Kidney (tissue), 14 donors: ENCODE results near the gene TAX1BP1. TPM values are rescaled to one million over a fixed set of nuclear protein-coding genes. Genes with fewer than 3 reads are reported as not detected.

ENCODE experiments used
- DNase-seq, 5 donors: peaks; one replicate each; pipeline ENCODE4 v3.0.0-alpha.2; 2013 to 2020
- FAIRE-seq: peaks from 2 replicates; lab custom pipeline; 2012; peaks lifted over from hg19 to GRCh38; lab: Jason Lieb, UNC
- H3K27ac ChIP-seq, 2 donors: one replicate each; pipeline ENCODE4 v1.7.0; 2013; ENCODE audit warnings: low read depth in 2 of 2, low read length in 2 of 2, inconsistent platforms in 1 of 2
- H3K27me3 ChIP-seq: one replicate; pipeline ENCODE4 v1.7.1; 2013; ENCODE audit warnings: low read length, inconsistent platforms; ENCODE audit not compliant: control insufficient read depth, insufficient read depth
- H3K36me3 ChIP-seq, 3 donors: one replicate each; pipeline versions ENCODE4 v1.7.0 to v1.7.1; 2013; ENCODE audit warnings: low read length in 3 of 3, control low read depth in 1 of 3, inconsistent platforms in 1 of 3; ENCODE audit not compliant: insufficient read depth in 3 of 3, control insufficient read depth in 2 of 3
- H3K4me1 ChIP-seq, 3 donors: one replicate each; pipeline versions ENCODE4 v1.7.0 to v1.7.1; 2013; ENCODE audit warnings: low read length in 3 of 3, inconsistent platforms in 1 of 3, low read depth in 1 of 3; ENCODE audit not compliant: control insufficient read depth in 2 of 3, insufficient read depth in 2 of 3
- H3K4me3 ChIP-seq, 3 donors: one replicate each; pipeline versions ENCODE4 v1.7.0 to v1.8.1; 2013; ENCODE audit warnings: low read length in 3 of 3, control low read depth in 1 of 3, inconsistent platforms in 1 of 3
- H3K9ac ChIP-seq, 3 donors: one replicate each; pipeline versions ENCODE4 v1.7.0 to v1.7.1; 2013; ENCODE audit warnings: low read length in 3 of 3, control low read depth in 1 of 3, inconsistent platforms in 1 of 3
- H3K9me3 ChIP-seq, 3 donors: one replicate each; pipeline versions ENCODE4 v1.7.0 to v1.7.1; 2013; ENCODE audit warnings: low read length in 3 of 3, control low read depth in 1 of 3, inconsistent platforms in 1 of 3; ENCODE audit not compliant: control insufficient read depth in 2 of 3, insufficient read depth in 1 of 3
- intact Hi-C: fragments of 100-400 bp; cut with DNase I; formaldehyde crosslinking; loops from one replicate; pipeline ENCODE4 v1.11.1; 2022
- polyA plus RNA-seq: library from polyadenylated mRNA; stranded (reverse); fragments of 350-450 nt; fragmentation: Illumina TruSeq; extraction: RNeasy Lipid Tissue Mini Kit (QIAGEN cat#74804); gene quantifications from one replicate; pipeline ENCODE4 v1.2.3, GENCODE V29; 2014; ENCODE audit warnings: low read depth, low replicate concordance; ENCODE audit not compliant: insufficient read depth
- total RNA-seq: library from RNA; stranded (reverse); fragmentation: NEBNext Ultra II Directional; extraction: Animal tissue kit (Norgen Biotek cat#: 25700); gene quantifications from one replicate; pipeline ENCODE4 v1.2.1, GENCODE V29; 2021
- TF ChIP-seq, protein P1 (sequence below): IDR thresholded peaks from 3 replicates; pipeline ENCODE4 v1.5.1; 2012; ENCODE audit warnings: mild to moderate bottlenecking, moderate library complexity, borderline replicate concordance; ENCODE audit not compliant: insufficient read depth; ENCODE audit errors: extremely low read depth
- donor health status: control.
- donor health status: control.
- donor health status: control.
- donor health status: control.
- donor health status: control.
- donor health status: DM: yes; HTN: yes; CAD: no.
- donor health status: Normal renal cell carcinoma (clear cell type).

The TAX1BP1 gene
- total and polyA plus RNA-seq, 2 donors from 2014 or later = 88.4 to 113 TPM

DNA sequence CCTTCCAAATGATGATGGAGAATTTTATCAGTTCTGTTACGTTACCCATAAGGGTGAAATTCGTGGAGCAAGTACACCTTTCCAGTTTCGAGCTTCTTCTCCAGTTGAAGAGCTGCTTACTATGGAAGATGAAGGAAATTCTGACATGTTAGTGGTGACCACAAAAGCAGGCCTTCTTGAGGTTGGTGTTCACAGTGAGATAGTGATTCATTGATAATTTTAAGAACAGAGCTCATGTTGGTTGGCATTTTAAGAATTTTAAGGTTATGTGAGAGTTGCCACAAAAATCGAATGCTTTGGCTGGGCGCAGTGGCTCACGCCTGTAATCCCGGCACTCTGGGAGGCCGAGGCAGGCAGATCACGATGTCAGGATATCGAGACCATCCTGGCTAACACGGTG, 25.9 kb downstream of the TAX1BP1 start:
- TF ChIP-seq, protein P1, sequence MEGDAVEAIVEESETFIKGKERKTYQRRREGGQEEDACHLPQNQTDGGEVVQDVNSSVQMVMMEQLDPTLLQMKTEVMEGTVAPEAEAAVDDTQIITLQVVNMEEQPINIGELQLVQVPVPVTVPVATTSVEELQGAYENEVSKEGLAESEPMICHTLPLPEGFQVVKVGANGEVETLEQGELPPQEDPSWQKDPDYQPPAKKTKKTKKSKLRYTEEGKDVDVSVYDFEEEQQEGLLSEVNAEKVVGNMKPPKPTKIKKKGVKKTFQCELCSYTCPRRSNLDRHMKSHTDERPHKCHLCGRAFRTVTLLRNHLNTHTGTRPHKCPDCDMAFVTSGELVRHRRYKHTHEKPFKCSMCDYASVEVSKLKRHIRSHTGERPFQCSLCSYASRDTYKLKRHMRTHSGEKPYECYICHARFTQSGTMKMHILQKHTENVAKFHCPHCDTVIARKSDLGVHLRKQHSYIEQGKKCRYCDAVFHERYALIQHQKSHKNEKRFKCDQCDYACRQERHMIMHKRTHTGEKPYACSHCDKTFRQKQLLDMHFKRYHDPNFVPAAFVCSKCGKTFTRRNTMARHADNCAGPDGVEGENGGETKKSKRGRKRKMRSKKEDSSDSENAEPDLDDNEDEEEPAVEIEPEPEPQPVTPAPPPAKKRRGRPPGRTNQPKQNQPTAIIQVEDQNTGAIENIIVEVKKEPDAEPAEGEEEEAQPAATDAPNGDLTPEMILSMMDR = no peak
- no peak for DNase-seq
- no peak overlapping the region for H3K27ac ChIP-seq
- H3K9me3 ChIP-seq = no peaks in the 10 kb centered on the region
- peaks cover 0 to 13% (median 6%) of the 10 kb centered on the region in 3 donors for H3K36me3 ChIP-seq
- no peak overlapping the region for H3K4me3 ChIP-seq
- H3K4me1 ChIP-seq = no peaks in the 10 kb centered on the region
- FAIRE-seq = no peak
- H3K9ac ChIP-seq = no peak overlapping the region
- no peaks in the 10 kb centered on the region for H3K27me3 ChIP-seq
- intact Hi-C loops = no loop called here

DNA sequence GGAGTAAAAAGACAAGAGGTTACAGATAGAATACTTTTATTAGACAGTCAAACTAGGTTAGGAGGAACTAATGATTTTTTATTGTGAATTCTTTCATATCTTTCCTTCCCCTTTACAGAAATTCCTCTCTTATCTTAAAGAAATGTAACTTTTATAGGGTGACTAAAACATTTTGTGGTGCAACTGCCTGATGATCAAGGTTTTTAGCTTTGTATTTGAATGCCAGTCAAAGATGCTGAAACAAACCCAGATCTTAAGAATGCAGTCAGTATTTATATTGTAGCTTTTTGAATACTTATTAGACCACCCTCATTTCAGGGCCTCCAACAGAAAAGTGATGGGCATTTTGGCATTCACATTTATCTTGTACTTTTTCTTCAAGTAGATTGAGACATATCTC, 27.4 kb downstream of the TAX1BP1 start:
- Histone ChIP-seq H3K27me3 (no peaks in the 10 kb centered on the region), H3K4me1 (no peaks in the 10 kb centered on the region), H3K4me3 (no peak overlapping the region), H3K27ac (no peak overlapping the region), H3K36me3 (peaks cover 0 to 5% (median 2%) of the 10 kb centered on the region in 3 donors), H3K9ac (no peak overlapping the region), H3K9me3 (no peaks in the 10 kb centered on the region)
- no peak for FAIRE-seq
- no peak for DNase-seq
- intact Hi-C loops = no loop called here
- TF ChIP-seq, protein P1 = no peak

DNA sequence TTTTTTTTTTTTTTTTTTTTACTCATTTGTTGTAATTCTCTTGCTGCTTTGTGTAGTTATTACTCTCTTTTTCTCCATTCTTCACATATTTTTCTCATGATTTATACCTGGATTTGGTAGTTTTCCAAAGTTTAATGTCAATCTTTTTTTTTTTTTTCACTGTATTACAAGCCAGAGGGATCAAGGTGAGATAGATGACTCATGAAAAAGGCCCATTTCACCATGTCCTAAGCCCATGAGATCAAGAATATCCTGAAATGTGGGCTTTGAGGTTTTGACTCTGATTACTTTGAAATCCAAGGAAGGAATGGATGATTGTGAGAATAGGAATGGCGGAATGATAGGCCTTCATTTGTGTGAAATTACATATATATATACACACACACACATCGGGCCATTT, 31.1 kb downstream of the TAX1BP1 start:
- no peak for DNase-seq
- H3K36me3 ChIP-seq = peaks cover 0 to 10% (median 2%) of the 10 kb centered on the region in 3 donors
- no peak overlapping the region for H3K4me3 ChIP-seq
- no peak overlapping the region for H3K27ac ChIP-seq
- no peak overlapping the region for H3K9ac ChIP-seq
- no peaks in the 10 kb centered on the region for H3K4me1 ChIP-seq
- TF ChIP-seq, protein P1 = no peak
- H3K9me3 ChIP-seq = no peaks in the 10 kb centered on the region
- no peak for FAIRE-seq
- intact Hi-C loops = no loop called here
- no peaks in the 10 kb centered on the region for H3K27me3 ChIP-seq

DNA sequence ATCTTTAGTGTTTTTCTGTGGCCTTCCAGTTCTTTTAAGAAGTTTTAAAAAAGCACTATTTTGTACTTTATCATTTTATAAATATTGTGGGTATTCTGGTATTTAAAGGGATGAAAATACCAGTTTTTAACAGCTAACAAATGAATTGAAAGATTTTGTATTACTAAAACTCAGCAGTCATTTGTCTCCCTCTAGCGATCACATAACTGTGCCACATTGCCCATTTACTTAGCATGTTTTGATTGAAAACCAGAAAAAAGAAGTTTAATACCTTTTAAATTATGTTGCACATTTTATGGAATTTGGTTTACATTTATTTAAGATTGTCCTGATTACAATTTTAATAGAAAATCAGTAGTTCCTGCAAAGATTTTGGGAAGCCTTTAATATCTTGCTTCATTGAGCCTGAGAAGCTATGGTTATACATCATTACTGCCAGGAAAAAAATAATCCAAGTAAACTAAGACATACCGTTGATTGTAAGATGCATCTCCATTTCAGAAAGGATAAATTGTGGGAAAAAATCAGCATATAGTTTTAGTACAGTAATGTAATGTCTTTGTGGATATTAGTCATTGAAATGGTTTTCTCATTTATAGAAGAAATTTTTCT, 34.9 kb downstream of the TAX1BP1 start:
- TF ChIP-seq, protein P1 = peak; percentile 41
- H3K4me3 ChIP-seq = no peak overlapping the region
- FAIRE-seq (peak; percentile 90), DNase-seq (peak in 2 of 5 donors; percentile 33 to 51)
- no peaks in the 10 kb centered on the region for H3K9me3 ChIP-seq
- no peak overlapping the region for H3K9ac ChIP-seq
- peaks cover 0 to 10% (median 0%) of the 10 kb centered on the region in 3 donors for H3K36me3 ChIP-seq
- no peaks in the 10 kb centered on the region for H3K4me1 ChIP-seq
- no peak overlapping the region for H3K27ac ChIP-seq
- intact Hi-C loops = no loop called here
- H3K27me3 ChIP-seq = no peaks in the 10 kb centered on the region
